Activated naive CD4-positive, alpha-beta T cell treated with anti-CD3 and anti-CD28 coated beads, Interleukin-2, amount 10 ng/mL, durations not matched to agents 7 days and 5 days (primary cell): ENCODE results near the gene UGT1A7.

ENCODE experiments used
- CTCF ChIA-PET: fragments of 350-600 bp; sonication (Branson Sonifier 250); formaldehyde crosslinking; loops from one replicate; lab custom pipeline; 2021; ENCODE audit warnings: antibody characterized with exemption; lab: Charles Lee
- DNase-seq: peaks from one replicate; pipeline ENCODE4 v3.0.0-alpha.2; 2020
- H3K27ac Mint-ChIP-seq: one replicate; pipeline ENCODE4 v1.8.0; 2021; ENCODE audit warnings: mild to moderate bottlenecking, moderate library complexity, mixed read lengths
- H3K27me3 Mint-ChIP-seq: one replicate; pipeline ENCODE4 v1.8.0; 2021; ENCODE audit warnings: mild to moderate bottlenecking, mixed read lengths
- H3K36me3 Mint-ChIP-seq: one replicate; pipeline ENCODE4 v1.8.0; 2021; ENCODE audit warnings: mixed read lengths
- H3K4me1 Mint-ChIP-seq: one replicate; pipeline ENCODE4 v1.8.0; 2021; ENCODE audit warnings: mixed read lengths
- H3K4me3 Mint-ChIP-seq: one replicate; pipeline ENCODE4 v1.8.0; 2021; ENCODE audit warnings: mild to moderate bottlenecking, moderate library complexity, mixed read lengths
- H3K9me3 Mint-ChIP-seq: one replicate; pipeline ENCODE4 v1.8.0; 2021; ENCODE audit warnings: mixed read lengths

UGT1A7 gene

GRCh38 chr2:233799087-233799665 is 117.5 kb downstream of the UGT1A7 start:
- Mint-ChIP-seq H3K9me3 (no peaks in the 10 kb centered on the region), H3K27me3 (peaks cover 21% of the 10 kb centered on the region), H3K4me1 (no peaks in the 10 kb centered on the region), H3K36me3 (no peaks in the 10 kb centered on the region), H3K4me3 (no peak overlapping the region), H3K27ac (no peak overlapping the region)
- CTCF ChIA-PET, result no interaction called here
- DNase-seq, result peak; percentile 9

- Mint-ChIP-seq H3K4me1 (no peaks in the 10 kb centered on the region), H3K4me3 (no peak overlapping the region), H3K36me3 (no peaks in the 10 kb centered on the region), H3K27me3 (peaks cover 27% of the 10 kb centered on the region), H3K27ac (no peak overlapping the region), H3K9me3 (no peaks in the 10 kb centered on the region)
- CTCF ChIA-PET, result no interaction called here
- peak; percentile 2 for DNase-seq
These were observed 118.0 kb downstream of the UGT1A7 start for GRCh38 chr2:233799716-233800115.

- Mint-ChIP-seq H3K36me3 (no peaks in the 10 kb centered on the region), H3K27me3 (peaks cover 32% of the 10 kb centered on the region), H3K4me1 (no peaks in the 10 kb centered on the region), H3K9me3 (no peaks in the 10 kb centered on the region), H3K27ac (no peak overlapping the region), H3K4me3 (no peak overlapping the region)
- CTCF ChIA-PET, result no interaction called here
- DNase-seq, result peak; percentile 2
These were observed 118.5 kb downstream of the UGT1A7 start for GRCh38 chr2:233800208-233800607.

- Mint-ChIP-seq H3K9me3 (no peaks in the 10 kb centered on the region), H3K4me3 (no peak overlapping the region), H3K36me3 (no peaks in the 10 kb centered on the region), H3K4me1 (no peaks in the 10 kb centered on the region), H3K27ac (no peak overlapping the region), H3K27me3 (peaks cover 32% of the 10 kb centered on the region)
- peak; percentile 34 for DNase-seq
- CTCF ChIA-PET, result no interaction called here
These were observed 119.8 kb downstream of the UGT1A7 start for GRCh38 chr2:233801357-233802131.

- Mint-ChIP-seq H3K36me3 (no peaks in the 10 kb centered on the region), H3K4me3 (no peak overlapping the region), H3K27me3 (peaks cover 32% of the 10 kb centered on the region), H3K27ac (no peak overlapping the region), H3K4me1 (no peaks in the 10 kb centered on the region), H3K9me3 (no peaks in the 10 kb centered on the region)
- CTCF ChIA-PET, result no interaction called here
- DNase-seq, result peak; percentile 8
These were observed 120.6 kb downstream of the UGT1A7 start for GRCh38 chr2:233802132-233802815.

- Mint-ChIP-seq H3K4me3 (no peak overlapping the region), H3K9me3 (no peaks in the 10 kb centered on the region), H3K36me3 (no peaks in the 10 kb centered on the region), H3K27ac (no peak overlapping the region), H3K4me1 (no peaks in the 10 kb centered on the region), H3K27me3 (peaks cover 32% of the 10 kb centered on the region)
- peak; percentile 7 for DNase-seq
- CTCF ChIA-PET, result no interaction called here
These were observed 121.7 kb downstream of the UGT1A7 start for GRCh38 chr2:233803292-233803911.

- DNase-seq, result peak; percentile 8
- H3K4me3 Mint-ChIP-seq, result no peak overlapping the region
- H3K9me3 Mint-ChIP-seq, result no peaks in the 10 kb centered on the region
- H3K36me3 Mint-ChIP-seq, result no peaks in the 10 kb centered on the region
- no peaks in the 10 kb centered on the region for H3K4me1 Mint-ChIP-seq
- CTCF ChIA-PET, result no interaction called here
- peaks cover 29% of the 10 kb centered on the region for H3K27me3 Mint-ChIP-seq
- H3K27ac Mint-ChIP-seq, result no peak overlapping the region
These were observed 122.3 kb downstream of the UGT1A7 start for GRCh38 chr2:233803994-233804393.

GRCh38 chr2:233807215-233807865 is 125.6 kb downstream of the UGT1A7 start:
- no peaks in the 10 kb centered on the region for H3K9me3 Mint-ChIP-seq
- H3K4me3 Mint-ChIP-seq, result no peak overlapping the region
- peak; percentile 15 for DNase-seq
- H3K27me3 Mint-ChIP-seq, result peaks cover 40% of the 10 kb centered on the region
- CTCF ChIA-PET, result no interaction called here
- H3K36me3 Mint-ChIP-seq, result no peaks in the 10 kb centered on the region
- no peak overlapping the region for H3K27ac Mint-ChIP-seq
- H3K4me1 Mint-ChIP-seq, result no peaks in the 10 kb centered on the region

GRCh38 chr2:233807966-233808935 is 126.5 kb downstream of the UGT1A7 start:
- H3K27ac Mint-ChIP-seq, result no peak overlapping the region
- DNase-seq, result peak; percentile 6
- no peaks in the 10 kb centered on the region for H3K4me1 Mint-ChIP-seq
- H3K36me3 Mint-ChIP-seq, result no peaks in the 10 kb centered on the region
- H3K9me3 Mint-ChIP-seq, result no peaks in the 10 kb centered on the region
- no peak overlapping the region for H3K4me3 Mint-ChIP-seq
- CTCF ChIA-PET, result no interaction called here
- peaks cover 34% of the 10 kb centered on the region for H3K27me3 Mint-ChIP-seq

- CTCF ChIA-PET, result no interaction called here
- H3K27me3 Mint-ChIP-seq, result peaks cover 31% of the 10 kb centered on the region
- H3K4me3 Mint-ChIP-seq, result no peak overlapping the region
- H3K9me3 Mint-ChIP-seq, result no peaks in the 10 kb centered on the region
- peak; percentile 12 for DNase-seq
- no peaks in the 10 kb centered on the region for H3K4me1 Mint-ChIP-seq
- no peaks in the 10 kb centered on the region for H3K36me3 Mint-ChIP-seq
- H3K27ac Mint-ChIP-seq, result no peak overlapping the region
These were observed 128.7 kb downstream of the UGT1A7 start for GRCh38 chr2:233810385-233810784.

GRCh38 chr2:233811087-233811486 is 129.4 kb downstream of the UGT1A7 start:
- CTCF ChIA-PET, result no interaction called here
- H3K4me3 Mint-ChIP-seq, result no peak overlapping the region

GRCh38 chr2:233811732-233812131 is 130.0 kb downstream of the UGT1A7 start:
- Mint-ChIP-seq H3K4me1 (no peaks in the 10 kb centered on the region), H3K27me3 (peaks cover 35% of the 10 kb centered on the region), H3K36me3 (no peaks in the 10 kb centered on the region), H3K4me3 (no peak overlapping the region), H3K27ac (no peak overlapping the region), H3K9me3 (no peaks in the 10 kb centered on the region)
- peak; percentile 10 for DNase-seq
- CTCF ChIA-PET, result no interaction called here

More at GRCh38 chr2:233811087-233811486, 129.4 kb downstream of the UGT1A7 start:
- H3K9me3 Mint-ChIP-seq, result no peaks in the 10 kb centered on the region
- H3K27ac Mint-ChIP-seq, result no peak overlapping the region
- H3K4me1 Mint-ChIP-seq, result no peaks in the 10 kb centered on the region
- no peaks in the 10 kb centered on the region for H3K36me3 Mint-ChIP-seq
- peaks cover 31% of the 10 kb centered on the region for H3K27me3 Mint-ChIP-seq
- no peak for DNase-seq
